ENCODE measurements around the gene MPRIP. TPM values are rescaled to one million over a fixed set of nuclear protein-coding genes. Genes with fewer than 3 reads are reported as not detected.

Gene MPRIP
- total RNA-seq, 1 donor from 2014 or later: 137 TPM

DNA sequence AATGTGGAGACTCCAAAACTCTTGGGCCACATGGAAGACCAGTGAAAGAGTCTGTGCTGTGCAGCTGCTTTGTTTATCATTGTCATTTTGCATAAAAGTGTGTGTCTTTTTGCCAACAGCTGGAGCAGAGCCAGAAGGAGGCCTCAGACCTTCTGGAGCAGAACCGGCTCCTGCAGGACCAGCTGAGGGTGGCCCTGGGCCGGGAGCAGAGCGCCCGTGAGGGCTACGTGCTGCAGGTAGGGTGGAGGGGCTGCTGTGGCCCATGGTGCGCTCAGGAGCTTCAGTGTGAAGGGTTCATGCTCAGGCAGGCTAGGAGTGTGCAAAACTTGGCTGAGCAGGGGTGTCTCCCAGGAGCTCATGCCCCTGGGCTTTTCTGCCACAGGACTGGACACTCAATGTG lies 118.9 kb downstream of the MPRIP start:
- DNase-seq (ENCODE audit: low read depth): no peak

DNA sequence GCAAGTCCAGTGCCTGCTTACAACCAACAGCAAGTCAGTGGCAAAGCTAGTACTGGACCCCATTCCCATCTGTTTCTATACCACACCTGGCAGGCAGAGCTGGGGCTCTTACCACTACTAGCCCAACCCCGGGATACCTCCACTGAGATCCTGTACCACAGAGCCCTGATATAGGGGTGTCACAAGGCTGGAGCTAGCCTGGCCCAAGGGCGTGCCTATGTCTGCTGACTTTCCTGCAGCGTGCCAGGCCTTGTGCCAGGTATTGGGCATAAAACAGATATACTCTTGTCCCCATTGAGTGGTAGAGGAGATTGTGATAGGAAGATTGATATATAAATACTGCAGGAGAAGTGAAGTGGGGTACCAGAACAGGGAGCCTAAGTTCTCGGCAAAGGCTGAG lies 119.5 kb downstream of the MPRIP start:
- DNase-seq (ENCODE audit: low read depth): no peak

DNA sequence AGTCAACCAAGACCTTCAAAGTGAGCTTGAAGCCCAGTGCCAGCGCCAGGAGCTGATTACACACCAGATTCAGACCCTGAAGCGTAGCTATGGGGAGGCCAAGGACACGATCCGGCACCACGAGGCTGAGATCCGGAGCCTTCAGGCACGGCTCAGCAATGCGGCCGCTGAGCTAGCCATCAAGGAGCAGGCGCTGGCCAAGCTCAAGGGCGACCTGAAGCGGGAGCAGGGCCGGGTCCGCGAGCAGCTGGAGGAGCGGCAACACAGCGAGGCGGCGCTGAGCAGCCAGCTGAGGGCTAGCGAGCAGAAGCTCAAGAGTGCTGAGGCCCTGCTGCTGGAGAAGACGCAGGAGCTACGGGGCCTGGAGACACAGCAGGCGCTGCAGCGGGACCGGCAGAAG lies 121.9 kb downstream of the MPRIP start:
- DNase-seq (ENCODE audit: low read depth): no peak

DNA sequence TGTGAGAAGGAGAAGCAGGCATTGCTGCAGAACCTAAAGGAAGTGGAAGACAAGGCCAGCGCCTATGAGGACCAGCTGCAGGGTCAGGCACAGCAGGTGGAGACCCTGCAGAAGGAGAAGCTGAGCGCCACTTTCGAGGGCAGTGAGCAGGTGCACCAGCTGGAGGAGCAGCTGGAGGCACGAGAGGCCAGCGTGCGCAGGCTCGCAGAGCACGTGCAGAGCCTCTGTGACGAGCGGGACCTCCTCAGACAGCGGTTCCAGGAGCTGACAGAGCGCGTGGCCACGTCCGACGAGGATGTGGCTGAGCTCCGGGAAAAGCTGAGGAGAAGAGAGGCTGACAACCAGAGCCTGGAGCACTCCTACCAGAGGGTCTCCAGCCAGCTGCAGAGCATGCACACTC lies 122.4 kb downstream of the MPRIP start:
- DNase-seq (ENCODE audit: low read depth): no peak

DNA sequence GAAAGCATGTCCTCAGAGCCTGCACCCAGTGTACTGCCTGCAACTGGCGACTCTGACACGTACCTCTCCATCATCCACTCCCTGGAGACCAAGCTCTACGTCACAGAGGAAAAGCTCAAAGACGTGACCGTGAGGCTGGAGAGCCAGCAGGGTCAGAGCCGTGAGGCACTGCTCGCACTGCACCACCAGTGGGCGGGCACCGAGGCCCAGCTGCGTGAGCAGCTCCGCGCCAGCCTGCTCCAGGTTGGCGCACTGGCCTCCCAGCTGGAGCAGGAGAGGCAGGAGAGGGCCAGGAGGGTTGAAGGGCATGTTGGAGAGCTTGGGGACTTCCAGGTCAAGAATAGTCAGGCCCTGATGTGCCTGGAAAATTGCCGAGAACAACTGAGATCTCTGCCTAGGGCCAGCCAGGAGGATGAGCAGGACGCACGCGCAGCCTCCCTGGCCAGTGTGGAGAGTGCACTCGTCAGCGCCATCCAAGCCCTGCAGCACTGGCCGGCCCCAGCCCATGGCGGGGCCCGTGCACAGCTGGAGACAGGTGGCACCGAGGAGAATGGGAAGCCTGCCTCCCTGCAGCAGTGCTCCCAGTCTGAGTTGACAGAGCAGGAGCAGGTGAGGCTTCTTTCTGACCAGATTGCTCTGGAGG lies 123.5 kb downstream of the MPRIP start:
- no peak for DNase-seq (ENCODE audit: low read depth)

DNA sequence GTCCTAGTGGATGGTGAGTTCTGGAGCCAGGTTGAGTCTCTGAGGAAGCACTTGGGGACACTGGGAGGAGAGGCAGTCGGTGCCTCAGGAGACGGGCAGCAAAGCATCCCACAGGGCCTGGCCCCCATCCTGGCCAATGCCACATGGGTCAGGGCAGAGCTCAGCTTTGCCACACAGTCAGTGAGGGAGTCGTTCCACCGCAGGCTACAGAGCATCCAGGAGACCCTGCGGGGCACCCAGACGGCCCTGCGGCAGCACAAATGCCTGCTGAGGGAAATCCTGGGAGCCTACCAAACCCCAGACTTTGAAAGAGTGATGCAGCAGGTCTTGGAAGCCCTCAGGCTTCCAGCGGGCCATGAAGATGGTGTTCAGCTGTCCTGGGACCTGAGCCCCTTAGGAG lies 124.2 kb downstream of the MPRIP start:
- no peak for DNase-seq (ENCODE audit: low read depth)

DNA sequence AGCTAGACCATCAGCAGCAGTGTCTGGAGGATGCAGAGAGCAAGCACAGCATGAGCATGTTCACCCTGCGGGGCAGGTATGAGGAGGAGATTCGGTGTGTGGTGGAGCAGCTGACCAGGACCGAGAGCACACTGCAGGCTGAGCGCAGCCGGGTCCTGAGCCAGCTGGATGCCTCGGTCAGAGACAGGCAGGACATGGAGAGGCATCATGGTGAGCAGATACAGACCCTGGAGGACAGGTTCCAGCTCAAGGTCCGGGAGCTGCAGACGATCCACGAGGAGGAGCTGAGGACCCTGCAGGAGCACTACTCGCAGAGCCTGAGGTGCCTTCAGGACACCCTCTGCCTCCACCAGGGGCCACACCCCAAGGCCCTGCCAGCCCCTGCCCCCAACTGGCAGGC lies 125.1 kb downstream of the MPRIP start:
- no peak for DNase-seq (ENCODE audit: low read depth)

DNA sequence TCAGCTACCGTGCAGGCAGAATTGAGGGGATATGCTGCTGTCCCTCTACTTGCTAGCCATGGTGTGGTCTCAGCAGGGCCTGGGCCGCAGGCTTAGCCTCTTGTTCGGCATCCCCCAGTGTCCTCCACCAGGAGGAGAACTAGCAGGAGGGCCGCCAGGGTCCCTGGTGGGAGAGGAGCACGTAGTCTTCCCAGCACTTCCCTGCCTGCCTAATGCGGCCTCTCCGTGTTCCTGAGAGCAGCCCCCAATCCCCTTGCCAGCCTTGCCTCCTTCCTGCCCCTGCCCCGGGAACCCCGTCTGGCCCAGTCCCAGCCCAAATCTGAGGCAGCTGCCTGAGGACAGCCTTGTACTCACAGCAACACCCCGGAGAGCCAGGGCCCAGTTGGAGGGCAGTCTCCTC lies 125.7 kb downstream of the MPRIP start:
- no peak for DNase-seq (ENCODE audit: low read depth)

DNA sequence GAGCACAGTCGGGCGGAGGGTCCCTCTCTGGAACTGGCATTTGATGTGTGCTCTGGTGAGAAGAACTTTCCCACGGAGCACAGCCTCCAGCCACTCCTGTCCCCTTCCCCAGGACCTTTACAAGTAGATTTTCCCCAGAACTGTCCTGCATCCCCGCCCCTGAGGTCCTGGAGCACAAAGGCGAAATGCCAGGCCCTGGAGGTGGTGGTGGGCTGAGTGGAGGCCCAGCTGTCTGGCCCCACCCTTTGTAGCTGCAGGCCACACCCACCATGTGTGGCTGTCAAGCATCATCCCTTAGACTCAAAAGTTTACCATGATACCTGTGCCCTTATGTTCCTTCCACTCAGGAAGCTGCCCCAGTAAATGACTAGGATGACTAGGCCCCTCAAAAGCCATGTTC lies 126.1 kb downstream of the MPRIP start:
- DNase-seq (ENCODE audit: low read depth): no peak

DNA sequence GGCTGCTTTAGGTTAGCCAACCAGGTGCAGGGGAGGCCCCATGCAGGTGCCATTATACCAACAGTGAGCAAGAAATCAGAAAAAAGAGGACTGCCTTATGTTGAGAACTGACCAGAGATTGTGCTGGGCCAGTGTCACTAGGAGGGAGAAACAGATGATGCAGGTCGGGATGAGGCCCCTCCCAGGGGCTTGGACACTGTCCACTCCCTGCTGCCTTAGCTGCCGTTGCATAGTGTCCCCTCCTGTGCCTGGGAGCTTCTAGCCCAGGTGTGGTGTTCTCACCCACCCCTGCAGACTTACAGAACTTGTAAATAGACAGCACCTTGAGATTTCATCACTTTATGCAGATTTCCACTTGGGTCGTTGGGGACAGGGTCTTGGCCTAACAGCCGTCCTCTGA lies 127.1 kb downstream of the MPRIP start:
- no peak for DNase-seq (ENCODE audit: low read depth)

DNA sequence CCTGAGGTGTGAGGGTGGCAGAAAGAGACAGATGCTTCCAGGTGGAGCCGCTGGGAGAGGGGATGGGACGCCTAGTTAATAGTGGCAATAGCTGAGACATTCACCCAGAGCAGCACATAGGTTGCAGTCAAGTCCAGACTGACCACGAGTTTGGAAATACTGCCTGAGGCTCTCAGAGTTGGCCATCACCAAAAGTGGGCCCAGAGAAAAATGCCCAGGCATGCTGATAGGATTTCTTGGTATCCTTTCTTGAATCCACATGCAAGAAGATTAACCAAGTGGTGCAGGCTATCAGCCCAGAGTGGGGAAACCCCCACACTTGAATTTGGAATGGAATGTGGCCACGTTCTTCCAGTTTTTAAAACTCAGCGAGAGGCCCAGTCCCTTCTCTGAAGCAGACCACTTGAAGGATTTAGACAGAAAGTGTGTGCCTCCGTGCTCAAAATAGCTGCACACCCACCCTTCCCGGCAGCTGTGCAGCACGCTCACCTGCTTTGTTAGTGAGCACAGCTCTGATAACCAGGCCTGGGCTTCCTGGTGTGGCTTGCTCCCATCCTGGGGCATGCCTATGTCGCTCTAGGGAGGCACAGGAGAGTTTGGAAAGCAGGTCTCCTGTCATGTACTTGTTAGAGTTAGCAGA lies 128.2 kb downstream of the MPRIP start:
- no peak for DNase-seq (ENCODE audit: low read depth)

DNA sequence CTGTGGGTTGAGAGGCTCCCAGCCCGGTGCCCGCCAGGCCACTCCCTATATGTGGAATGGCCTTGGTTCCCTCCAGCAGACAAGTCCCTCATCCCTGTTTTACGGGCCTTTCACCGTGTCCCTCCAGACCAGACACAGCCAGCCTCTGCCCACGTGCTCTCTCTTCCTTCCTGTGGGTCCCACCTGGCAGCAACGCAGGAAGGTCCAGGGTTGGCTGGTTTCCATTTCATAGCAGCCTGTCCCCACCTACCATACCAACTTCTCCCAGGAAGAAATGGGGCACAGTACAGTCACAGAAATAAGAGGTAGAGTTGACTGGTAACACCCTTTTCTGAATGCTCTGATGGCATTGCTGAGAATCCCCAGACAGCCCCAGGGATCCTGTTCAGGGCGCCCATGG lies 128.9 kb downstream of the MPRIP start:
- no peak for DNase-seq (ENCODE audit: low read depth)

DNA sequence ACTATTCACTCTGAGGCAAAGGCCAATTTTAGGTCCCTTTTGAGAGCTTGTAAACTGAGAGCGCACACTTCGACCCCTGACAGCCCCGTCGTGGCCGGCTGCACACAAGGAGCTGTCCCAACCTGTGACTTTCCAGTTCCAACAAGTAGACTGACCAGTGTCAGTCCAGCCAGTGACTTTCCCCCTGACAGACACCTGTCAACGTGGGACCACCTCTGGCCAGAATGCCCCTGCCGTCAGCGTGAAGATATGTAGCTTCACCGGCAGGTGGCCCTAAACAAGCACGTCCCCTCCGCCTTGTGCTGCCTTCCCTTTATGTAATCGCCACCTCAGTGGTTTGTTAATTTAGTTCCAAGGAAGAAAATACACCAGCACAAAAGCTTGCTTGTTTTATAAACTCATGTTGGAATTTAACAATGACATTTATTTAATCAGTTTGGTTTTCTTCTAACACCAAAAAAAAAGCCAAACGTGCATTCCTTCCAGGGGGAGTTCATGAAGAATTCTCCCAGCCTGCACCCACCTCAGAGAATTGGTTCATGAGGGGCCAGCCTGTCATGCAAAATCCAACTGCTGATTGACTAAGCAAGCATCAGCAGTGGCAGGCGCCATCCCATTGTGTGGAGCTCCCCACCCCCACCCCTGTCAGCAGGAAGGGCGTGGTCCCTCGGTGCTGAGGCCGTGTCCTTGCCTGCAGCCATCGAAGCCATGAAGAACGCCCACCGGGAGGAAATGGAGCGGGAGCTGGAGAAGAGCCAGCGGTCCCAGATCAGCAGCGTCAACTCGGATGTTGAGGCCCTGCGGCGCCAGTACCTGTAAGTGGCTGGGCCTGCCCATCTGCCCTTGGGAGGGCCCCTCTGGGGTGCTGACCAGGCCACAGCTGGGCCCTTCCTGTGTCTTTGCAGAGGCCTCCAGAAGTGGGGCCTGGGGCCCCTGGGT lies 130.0 kb downstream of the MPRIP start:
- no peak for DNase-seq (ENCODE audit: low read depth)

DNA sequence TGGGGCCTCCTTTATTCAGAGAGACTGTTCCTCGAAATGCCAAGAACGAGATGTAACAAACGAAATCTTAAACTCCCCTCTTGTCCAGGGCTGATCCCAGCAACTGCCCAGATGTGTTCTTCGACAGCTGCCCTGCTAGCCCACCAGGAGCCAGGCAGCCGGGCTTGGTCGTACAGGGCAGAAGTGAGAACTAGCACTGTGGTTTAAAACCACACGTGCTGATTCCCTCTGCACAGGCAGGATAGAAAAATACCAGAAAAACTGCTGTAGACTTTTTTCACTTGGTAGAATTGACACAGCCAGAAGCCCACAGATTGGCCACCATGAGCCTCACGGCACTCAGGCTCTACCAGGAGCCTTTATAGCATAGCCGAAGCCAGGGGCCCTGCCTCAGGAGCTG lies 130.7 kb downstream of the MPRIP start:
- DNase-seq (ENCODE audit: low read depth): no peak

DNA sequence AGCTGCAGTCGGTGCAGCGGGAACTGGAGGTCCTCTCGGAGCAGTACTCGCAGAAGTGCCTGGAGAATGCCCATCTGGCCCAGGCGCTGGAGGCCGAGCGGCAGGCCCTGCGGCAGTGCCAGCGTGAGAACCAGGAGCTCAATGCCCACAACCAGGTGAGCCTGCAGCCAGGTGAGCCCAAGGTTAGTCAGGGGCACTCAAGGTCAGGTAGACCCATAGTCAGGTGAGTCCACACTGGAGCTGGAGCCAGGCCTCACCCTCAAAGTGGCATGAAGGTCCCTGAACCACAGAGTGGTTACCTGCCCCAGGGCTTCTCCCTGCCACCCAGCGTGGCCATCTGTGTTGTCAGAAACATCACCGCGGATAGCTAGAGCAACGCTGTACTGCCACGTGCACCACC lies 131.7 kb downstream of the MPRIP start:
- no peak for DNase-seq (ENCODE audit: low read depth)

DNA sequence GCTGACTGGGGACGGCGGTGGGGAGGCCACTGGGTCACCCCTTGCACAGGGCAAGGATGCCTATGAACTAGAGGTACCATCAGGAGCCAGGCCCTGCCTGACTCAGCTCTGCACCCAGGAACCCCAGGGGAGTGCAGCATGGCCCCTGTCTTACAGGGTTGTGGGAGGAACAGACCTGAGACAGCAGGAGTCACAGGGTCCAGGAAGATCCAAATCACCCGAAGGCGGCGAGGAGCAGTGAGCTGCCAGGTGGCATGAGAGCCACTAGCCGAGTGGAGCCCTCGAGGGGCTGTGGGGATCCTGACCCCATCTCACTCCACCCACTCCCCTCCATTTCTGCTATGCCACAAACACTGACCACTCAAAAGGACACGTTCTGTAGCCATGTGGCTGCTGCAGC lies 133.1 kb downstream of the MPRIP start:
- no peak for DNase-seq (ENCODE audit: low read depth)

DNA sequence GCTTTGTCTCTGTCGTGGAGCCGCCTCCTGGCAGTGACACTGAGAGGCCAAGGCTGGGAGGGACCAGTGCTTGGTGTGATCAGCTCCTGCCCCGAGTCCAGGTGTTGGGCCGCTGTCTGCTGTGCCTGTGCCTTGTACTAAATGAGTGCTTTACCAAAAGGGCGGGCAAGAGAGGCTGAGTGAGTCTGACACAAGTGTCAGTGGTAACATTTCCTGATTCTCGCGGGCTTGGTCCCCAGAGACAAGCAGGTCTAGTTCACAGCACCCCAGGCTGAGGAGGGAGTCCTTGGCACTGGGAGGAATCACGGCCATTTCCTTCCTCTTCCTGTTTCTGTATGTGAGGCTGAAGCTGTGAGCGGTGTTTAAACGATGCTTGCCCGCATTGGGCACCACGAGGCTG lies 133.7 kb downstream of the MPRIP start:
- no peak for DNase-seq (ENCODE audit: low read depth)

DNA sequence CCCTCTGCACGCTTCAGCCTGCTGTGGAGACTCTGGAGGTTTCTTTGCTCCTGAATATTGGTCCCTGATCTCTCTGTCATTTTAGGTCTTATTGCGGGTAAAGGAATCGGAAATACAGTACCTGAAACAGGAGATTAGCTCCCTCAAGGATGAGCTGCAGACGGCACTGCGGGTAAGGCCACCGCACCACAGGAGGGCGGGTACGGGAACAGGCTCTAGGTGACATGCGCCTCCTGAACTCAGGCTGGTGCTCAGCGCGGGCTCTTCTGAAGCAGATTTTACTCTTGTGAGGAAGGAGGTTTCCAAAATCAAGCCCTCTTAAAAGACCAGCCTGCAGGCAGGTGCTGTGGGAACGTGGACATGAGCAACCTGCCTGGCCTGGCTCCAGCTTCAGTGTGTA lies 134.1 kb downstream of the MPRIP start:
- no peak for DNase-seq (ENCODE audit: low read depth)

DNA sequence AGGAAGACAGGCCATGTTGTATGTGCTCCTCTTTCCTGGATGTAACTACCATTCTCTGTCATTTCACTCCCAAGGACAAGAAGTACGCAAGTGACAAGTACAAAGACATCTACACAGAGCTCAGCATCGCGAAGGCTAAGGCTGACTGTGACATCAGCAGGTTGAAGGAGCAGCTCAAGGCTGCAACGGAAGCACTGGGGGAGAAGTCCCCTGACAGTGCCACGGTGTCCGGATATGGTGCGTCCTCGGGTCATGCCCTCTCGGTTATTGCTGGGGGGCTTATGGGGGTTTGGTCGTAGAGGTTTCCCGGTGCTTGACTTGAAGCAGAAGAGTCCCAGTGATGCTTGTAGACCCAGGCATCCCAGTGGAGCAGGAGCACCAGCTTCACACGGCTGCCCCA lies 134.9 kb downstream of the MPRIP start:
- no peak for DNase-seq (ENCODE audit: low read depth)

DNA sequence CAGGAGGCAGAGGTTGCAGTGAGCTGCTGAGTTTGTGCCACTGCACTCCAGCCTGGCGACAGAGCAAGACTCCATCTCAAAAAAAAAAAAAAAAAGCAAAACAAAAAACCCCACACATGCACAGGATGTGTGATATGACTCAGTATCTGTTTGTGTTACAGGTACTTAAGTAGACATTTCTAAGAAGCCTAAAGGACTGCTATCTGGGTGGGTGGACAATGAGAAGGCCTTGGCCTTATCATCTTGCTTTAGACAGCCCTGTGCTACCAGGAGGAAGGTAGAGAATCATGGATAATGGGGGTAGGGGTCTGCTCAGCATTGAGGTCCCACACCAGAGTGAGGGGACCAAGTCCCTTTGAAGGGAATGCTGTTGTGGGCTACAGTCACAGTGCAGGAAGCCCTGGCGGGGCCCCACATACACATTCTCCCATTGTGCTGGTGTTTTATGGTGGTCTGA lies 137.1 kb downstream of the MPRIP start:
- no peak for DNase-seq (ENCODE audit: low read depth)

DNA sequence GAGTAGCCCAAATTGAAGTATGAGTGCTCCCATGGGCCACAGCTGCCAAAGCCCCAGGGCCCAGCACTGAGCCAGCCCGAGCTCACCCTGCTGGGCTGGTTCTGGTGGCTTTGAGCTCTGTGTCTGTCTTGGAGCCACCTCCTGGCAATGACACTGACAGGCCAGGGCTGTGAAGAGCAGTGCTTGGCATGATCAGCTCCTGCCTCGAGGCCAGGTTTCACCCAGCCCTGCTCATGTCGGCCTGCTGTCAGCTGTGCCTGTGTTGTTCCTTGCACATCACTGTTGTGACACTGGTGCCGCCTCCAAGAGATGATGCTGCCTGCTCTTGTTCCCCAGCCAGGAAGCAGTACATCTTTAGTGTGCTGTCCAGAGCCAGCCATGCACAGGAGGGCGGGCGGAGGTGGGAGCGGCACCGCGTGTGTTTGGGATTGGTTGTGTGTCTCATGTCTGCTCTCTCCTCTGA lies 137.9 kb downstream of the MPRIP start:
- DNase-seq (ENCODE audit: low read depth): no peak
